Measurements from ENCODE around the gene PLA2G12A.

- TF ChIP-seq CTCF (IDR thresholded peaks at IDR 0.05) (no peak), POLR2A (IDR thresholded peaks at IDR 0.05) (no peak)
Measured at GRCh38 chr4:109738104-109738872, 8.4 kb upstream of the PLA2G12A start.

All from uterus (tissue), 2 donors.